Ascending aorta (tissue), 2 donors: ENCODE data around the gene MALL. TPM values are rescaled to one million over a fixed set of nuclear protein-coding genes. Genes with fewer than 3 reads are reported as not detected.

Source experiments
- DNase-seq, 2 donors: peaks; one replicate each; pipeline ENCODE4 v3.0.0-alpha.2; 2019; ENCODE audit warnings: low spot score in 2 of 2
- H3K27ac ChIP-seq, 2 donors: fragments of 200-600 bp; sonication (generic); one replicate each; pipeline ENCODE4 v1.5.1; 2016 to 2017; ENCODE audit warnings: mild to moderate bottlenecking in 1 of 2
- H3K27me3 ChIP-seq: fragments of 200-600 bp; sonication (generic); one replicate; pipeline ENCODE4 v1.5.1; 2017
- H3K36me3 ChIP-seq, 2 donors: fragments of 200-600 bp; sonication (generic); one replicate each; pipeline ENCODE4 v1.5.1; 2016
- H3K4me1 ChIP-seq, 2 donors: fragments of 200-600 bp; sonication (generic); one replicate each; pipeline ENCODE4 v1.5.1; 2016 to 2017; ENCODE audit warnings: mild to moderate bottlenecking in 1 of 2
- H3K4me3 ChIP-seq, 2 donors: fragments of 200-600 bp; sonication (generic); one replicate each; pipeline ENCODE4 v1.5.1; 2016 to 2017; ENCODE audit warnings: mild to moderate bottlenecking in 1 of 2
- H3K9me3 ChIP-seq, 2 donors: fragments of 200-600 bp; sonication (generic); one replicate each; pipeline ENCODE4 v1.5.1; 2016
- intact Hi-C: fragments of 100-400 bp; cut with DNase I; formaldehyde crosslinking; loops from one replicate; pipeline ENCODE4 v1.15.1; 2023
- total RNA-seq: library from RNA; depleted of rRNA; stranded (reverse); fragments of >200 nt; gene quantifications from one replicate; pipeline ENCODE4 v1.1.0, GENCODE V29; 2016
- TF ChIP-seq, protein P1 (sequence below), 3 experiments: fragments of 200-600 bp in 2 of 3; fragments of 450-650 bp in 1 of 3; sonication (generic) in 2 of 3; IDR thresholded peaks; one replicate each; pipeline ENCODE4 v1.5.1; 2016 to 2019; ENCODE audit warnings: antibody characterized with exemption in 3 of 3, mild to moderate bottlenecking in 1 of 3, moderate library complexity in 1 of 3

MALL gene
- total RNA-seq, 1 donor from 2014 or later = 38.5 TPM

DNA sequence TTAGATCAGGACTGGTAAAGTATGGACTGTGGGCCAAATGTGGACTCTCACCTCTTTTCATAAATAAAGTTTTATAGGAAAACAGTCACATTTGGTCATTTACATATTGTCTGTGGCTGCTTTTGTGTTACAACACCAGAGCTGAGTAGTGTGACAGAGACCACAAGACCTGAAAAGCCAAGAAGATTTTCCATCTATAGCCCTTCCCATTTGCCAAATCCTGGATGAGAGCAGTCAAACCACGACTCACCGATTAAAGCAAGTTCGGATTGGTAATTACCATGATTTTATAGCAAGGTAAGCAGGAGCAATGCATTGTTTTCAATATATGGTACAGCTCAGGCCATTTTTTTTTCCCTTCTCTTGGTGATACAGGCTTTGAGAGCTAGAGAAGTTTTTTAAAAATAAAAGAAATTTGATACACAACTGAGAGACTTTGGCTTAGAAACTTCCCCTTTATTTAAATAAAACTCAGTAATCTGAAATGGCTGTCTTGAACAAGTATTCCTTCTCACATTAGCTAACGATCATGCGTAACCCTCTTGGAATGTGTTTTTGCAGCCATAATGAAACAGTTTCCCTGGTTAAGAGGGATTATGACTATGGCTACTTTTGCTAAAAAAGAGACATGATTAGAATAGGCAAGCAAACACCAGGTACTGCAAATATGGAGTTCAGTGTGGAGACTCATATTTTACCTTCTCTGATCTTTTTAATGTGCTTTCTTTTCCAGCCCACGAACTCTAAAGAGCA, 9.5 kb upstream of the MALL start:
- TF ChIP-seq, protein P1, sequence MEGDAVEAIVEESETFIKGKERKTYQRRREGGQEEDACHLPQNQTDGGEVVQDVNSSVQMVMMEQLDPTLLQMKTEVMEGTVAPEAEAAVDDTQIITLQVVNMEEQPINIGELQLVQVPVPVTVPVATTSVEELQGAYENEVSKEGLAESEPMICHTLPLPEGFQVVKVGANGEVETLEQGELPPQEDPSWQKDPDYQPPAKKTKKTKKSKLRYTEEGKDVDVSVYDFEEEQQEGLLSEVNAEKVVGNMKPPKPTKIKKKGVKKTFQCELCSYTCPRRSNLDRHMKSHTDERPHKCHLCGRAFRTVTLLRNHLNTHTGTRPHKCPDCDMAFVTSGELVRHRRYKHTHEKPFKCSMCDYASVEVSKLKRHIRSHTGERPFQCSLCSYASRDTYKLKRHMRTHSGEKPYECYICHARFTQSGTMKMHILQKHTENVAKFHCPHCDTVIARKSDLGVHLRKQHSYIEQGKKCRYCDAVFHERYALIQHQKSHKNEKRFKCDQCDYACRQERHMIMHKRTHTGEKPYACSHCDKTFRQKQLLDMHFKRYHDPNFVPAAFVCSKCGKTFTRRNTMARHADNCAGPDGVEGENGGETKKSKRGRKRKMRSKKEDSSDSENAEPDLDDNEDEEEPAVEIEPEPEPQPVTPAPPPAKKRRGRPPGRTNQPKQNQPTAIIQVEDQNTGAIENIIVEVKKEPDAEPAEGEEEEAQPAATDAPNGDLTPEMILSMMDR (IDR thresholded peaks at IDR 0.05) = no peak
- H3K27me3 ChIP-seq = no peaks in the 10 kb centered on the region
- no peaks in the 10 kb centered on the region for H3K9me3 ChIP-seq
- no peaks in the 10 kb centered on the region for H3K36me3 ChIP-seq
- H3K4me1 ChIP-seq = peaks cover 3 to 8% of the 10 kb centered on the region in 2 donors
- H3K27ac ChIP-seq = peak overlapping the region; percentile 56 to 63
- H3K4me3 ChIP-seq = no peak overlapping the region
- DNase-seq = no peak
- intact Hi-C loops = no loop called here

DNA sequence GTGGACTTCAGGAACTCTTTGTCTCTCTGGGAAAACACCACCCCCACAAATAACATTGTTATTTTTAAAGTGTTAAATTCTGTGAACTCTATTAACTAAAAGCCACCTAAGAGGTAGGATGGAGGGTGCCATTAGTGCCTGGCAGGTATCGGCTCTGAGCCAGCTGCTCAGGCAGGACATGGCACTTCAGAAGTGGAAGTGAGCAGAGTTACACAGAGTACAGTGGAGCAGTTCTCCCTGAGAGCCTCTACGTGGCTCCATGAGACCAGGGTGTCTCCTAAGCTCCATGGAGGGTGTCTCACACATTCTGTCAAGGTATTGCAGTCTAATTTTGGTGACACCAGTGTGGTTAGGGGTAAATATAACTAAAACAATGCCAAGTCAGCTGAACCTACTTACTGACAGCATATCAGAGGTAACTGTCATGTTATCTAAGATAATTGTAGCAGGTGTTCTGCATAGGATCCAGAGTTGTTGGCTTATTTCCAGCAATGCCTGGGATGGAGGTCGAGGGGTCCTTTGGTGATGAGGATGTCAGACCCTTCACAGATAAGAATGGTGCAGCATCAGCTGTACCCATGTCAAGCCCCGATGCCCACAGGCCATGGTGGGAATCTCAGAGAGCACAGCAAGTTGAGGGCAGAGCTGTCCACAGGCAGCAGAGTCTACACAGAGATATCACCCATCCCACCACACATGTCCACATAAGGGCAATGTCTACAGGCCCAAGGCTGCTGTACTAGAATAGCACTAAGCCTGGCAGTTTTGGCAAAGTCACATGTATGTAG, 8.6 kb upstream of the MALL start:
- no peak for DNase-seq
- Histone ChIP-seq H3K27ac (peak overlapping the region in 1 of 2 donors; percentile 56), H3K4me1 (peaks cover 3 to 8% of the 10 kb centered on the region in 2 donors), H3K27me3 (no peaks in the 10 kb centered on the region), H3K36me3 (no peaks in the 10 kb centered on the region), H3K4me3 (no peak overlapping the region), H3K9me3 (no peaks in the 10 kb centered on the region)
- TF ChIP-seq, protein P1 (IDR thresholded peaks at IDR 0.05) = no peak
- intact Hi-C loops = no loop called here

DNA sequence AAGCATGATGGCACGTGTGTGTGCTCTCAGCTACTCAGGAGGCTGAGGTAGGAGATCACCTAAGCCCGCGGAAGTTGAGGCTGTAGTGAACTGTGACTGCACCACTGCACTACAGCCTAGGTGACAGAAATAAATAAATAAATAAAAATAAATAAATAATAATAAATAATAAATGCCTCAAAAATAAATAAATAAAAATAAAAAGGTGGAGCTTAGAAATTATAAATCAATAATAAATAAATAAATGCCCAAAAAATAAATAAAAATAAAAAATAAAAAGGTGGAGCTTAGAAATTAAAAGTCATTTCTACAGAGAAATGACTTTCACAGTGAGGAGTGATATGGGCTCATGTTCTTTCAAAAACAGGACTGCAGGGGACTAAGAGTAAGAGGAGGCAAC, 6.0 kb upstream of the MALL start:
- no peak overlapping the region for H3K4me3 ChIP-seq
- H3K4me1 ChIP-seq = peaks cover 3 to 10% of the 10 kb centered on the region in 2 donors
- TF ChIP-seq, protein P1 (IDR thresholded peaks at IDR 0.05) = no peak
- H3K27me3 ChIP-seq = no peaks in the 10 kb centered on the region
- no peak overlapping the region for H3K27ac ChIP-seq
- H3K36me3 ChIP-seq = no peaks in the 10 kb centered on the region
- H3K9me3 ChIP-seq = no peaks in the 10 kb centered on the region
- intact Hi-C loops = no loop called here
- no peak for DNase-seq

DNA sequence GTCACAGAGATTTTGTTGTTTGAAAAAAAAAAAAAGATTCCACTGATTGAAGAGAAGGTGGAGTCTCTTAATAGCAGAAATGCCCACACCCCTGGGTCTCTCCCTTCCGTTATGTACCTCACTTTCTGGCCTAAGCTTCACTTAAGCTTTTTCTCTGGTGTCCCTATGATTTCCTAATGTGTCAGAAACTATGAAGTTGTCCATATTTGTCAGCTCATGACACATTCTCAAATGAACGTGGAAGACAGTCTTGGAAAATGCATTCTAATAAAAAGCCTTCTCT, 5.4 kb upstream of the MALL start:
- Histone ChIP-seq H3K27ac (no peak overlapping the region), H3K36me3 (no peaks in the 10 kb centered on the region), H3K4me3 (no peak overlapping the region), H3K9me3 (no peaks in the 10 kb centered on the region), H3K4me1 (peaks cover 3 to 15% of the 10 kb centered on the region in 2 donors), H3K27me3 (no peaks in the 10 kb centered on the region)
- no peak for DNase-seq
- TF ChIP-seq, protein P1 (IDR thresholded peaks at IDR 0.05) = no peak
- intact Hi-C loops = no loop called here

DNA sequence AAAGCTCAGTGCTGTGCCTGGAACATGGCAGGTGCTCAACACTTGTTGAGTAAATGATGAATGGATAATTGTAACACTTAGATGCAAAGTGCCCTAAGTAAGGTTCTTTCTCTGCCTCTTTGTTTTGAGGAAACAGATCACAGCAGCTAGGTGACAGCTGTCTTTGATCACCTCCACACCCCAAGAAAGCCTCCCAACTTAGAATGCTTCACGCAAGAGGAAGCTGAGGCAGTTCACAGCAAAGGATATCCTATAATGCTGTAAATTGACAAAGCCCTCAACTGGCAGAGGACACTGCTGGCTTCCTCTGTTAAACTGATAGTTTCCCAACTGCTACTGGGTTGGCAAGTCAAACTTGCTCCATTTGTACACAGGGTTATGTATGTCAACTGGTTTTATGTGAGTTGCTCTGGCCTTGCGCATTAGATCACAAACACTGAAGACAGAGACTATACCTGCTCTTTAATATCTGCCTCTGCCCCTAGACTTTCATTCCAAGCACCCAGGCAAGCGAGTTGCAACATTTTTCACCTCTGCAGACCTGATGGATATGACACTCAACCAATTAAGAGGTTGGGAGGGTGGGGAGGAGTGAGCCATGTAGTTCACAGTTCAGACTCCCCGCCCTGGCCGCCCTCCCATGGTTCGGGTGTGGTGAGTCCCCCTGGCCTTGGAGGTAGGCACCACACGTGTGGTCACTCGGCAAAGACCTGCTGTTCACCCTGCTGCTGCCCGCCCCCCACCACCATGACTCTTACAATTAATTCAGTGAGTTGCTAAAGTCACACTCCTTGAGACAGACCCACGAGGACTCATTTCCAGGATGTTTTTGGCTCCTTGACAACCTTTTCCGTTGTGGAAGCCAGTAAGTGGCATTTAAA, 4.8 kb upstream of the MALL start:
- Histone ChIP-seq H3K27me3 (no peaks in the 10 kb centered on the region), H3K4me1 (peaks cover 3 to 15% of the 10 kb centered on the region in 2 donors), H3K4me3 (no peak overlapping the region), H3K36me3 (no peaks in the 10 kb centered on the region), H3K27ac (no peak overlapping the region), H3K9me3 (no peaks in the 10 kb centered on the region)
- DNase-seq = no peak
- TF ChIP-seq, protein P1 (IDR thresholded peaks at IDR 0.05) = no peak
- intact Hi-C loops = no loop called here
